ENCODE measurements around the gene EEF2K.

DNA sequence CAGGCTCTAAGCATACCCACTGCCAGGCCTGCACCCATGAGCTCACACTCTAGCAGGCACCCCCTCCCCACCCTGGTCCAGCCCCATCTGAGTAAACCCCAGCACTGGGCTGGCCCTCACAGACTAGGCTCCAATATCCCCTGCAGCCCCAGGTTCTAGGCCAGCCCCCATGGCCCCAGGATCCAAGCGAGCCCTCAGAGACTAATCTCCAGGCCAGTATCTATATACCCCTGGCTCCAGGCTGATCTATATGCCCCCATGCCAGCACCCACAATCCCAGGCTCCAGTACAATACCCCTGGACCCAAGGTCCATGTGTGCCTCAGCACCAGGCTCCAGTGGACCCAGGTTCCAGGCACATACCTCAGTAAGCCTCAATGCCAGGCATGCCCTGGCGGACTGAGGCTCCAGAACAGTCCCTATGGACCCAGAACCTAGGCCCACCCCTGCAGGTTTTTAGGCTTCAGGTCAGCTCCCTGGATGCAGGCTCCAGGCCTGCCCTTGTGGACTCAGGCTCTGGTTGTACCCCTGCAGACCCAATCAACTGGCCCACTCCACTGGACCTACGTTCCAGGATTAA lies 129.7 kb downstream of the EEF2K start:
- TF ChIP-seq, protein P1, sequence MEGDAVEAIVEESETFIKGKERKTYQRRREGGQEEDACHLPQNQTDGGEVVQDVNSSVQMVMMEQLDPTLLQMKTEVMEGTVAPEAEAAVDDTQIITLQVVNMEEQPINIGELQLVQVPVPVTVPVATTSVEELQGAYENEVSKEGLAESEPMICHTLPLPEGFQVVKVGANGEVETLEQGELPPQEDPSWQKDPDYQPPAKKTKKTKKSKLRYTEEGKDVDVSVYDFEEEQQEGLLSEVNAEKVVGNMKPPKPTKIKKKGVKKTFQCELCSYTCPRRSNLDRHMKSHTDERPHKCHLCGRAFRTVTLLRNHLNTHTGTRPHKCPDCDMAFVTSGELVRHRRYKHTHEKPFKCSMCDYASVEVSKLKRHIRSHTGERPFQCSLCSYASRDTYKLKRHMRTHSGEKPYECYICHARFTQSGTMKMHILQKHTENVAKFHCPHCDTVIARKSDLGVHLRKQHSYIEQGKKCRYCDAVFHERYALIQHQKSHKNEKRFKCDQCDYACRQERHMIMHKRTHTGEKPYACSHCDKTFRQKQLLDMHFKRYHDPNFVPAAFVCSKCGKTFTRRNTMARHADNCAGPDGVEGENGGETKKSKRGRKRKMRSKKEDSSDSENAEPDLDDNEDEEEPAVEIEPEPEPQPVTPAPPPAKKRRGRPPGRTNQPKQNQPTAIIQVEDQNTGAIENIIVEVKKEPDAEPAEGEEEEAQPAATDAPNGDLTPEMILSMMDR (IDR thresholded peaks at IDR 0.05), result no peak
- TF ChIP-seq POLR2A (IDR thresholded peaks at IDR 0.05), result no peak

All from body of pancreas (tissue), 4 donors.